ENCODE measurements around the gene RAP1GAP. TPM values are rescaled to one million over a fixed set of nuclear protein-coding genes. Genes with fewer than 3 reads are reported as not detected.

The RAP1GAP gene
- total and polyA plus RNA-seq, 2 of the 13 experiments (the other 11 are each of a cell fraction or from before 2014, with no cell fraction given), result 11.9 to 37.5 TPM

DNA sequence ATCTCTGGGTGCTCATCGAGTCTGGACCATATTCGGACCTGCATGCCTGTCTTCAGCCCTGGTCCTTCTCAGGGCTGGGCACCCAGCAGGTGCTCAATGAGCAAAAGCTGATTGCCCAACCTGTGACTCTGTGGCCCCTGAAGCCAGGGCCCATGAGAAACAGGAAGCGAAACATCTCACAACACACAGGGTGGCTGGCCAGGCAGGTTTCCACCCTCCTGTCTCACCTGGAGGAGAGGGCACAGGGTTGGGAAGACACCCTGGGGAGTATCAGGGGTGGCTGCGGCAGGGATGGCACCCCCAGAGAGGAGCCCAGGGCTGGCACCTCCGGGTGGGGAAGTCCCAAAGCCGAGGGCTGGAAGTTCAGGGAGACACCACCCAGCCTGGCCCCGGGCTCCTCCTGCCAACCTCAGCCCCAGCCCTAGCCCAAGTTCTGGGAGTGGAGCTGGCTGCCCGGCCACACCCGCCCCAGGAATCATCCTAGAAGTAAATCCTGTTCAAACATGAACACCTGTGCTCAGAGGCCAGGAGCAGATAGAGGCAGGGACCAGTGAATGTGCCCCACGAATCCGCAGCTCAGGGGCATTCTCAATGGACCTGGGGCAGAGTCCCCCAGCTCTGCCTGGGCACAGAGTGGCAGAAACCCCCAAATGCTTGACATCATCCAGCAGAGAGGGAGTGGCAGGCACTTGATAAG lies 54.6 kb downstream of the RAP1GAP start (continued):
- TF ChIP-seq KIAA2018 (CRISPR knock-in tag; IDR thresholded peaks at IDR 0.05; ENCODE audit: borderline replicate concordance) (no peak), ZNF468 (CRISPR knock-in tag; IDR thresholded peaks at IDR 0.05) (no peak), MAFG (CRISPR knock-in tag; IDR thresholded peaks at IDR 0.05) (no peak), ZNF350 (CRISPR knock-in tag; IDR thresholded peaks at IDR 0.05; ENCODE audit: borderline replicate concordance, low read depth) (no peak)
- TF ChIP-seq, protein P1, sequence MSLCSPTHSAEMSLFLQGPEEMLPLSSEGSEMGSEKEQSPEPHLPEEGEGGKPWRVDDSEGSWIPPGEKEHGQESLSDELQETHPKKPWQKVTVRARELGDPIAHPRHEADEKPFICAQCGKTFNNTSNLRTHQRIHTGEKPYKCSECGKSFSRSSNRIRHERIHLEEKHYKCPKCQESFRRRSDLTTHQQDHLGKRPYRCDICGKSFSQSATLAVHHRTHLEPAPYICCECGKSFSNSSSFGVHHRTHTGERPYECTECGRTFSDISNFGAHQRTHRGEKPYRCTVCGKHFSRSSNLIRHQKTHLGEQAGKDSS (CRISPR knock-in tag; IDR thresholded peaks at IDR 0.05; ENCODE audit: borderline replicate concordance, low read depth), result no peak

Data from HepG2 (cell line).